NCI-H82 treated with DMSO at 0.1 percent for 48 hours (cell line): ENCODE results near the gene MKNK2.

Experiments used
- DNase-seq: peaks from one replicate; lab custom pipeline; 2025; ENCODE audit not compliant: unreplicated experiment; lab: John Stamatoyannopoulos, UW

MKNK2 gene

GRCh38 chr19:2080336-2080988 lies 29.4 kb upstream of the MKNK2 start:
- no peak for DNase-seq

- no peak for DNase-seq
Observed at GRCh38 chr19:2079865-2080301, 28.8 kb upstream of the MKNK2 start.

- no peak for DNase-seq
Observed at GRCh38 chr19:2079076-2079864, 28.2 kb upstream of the MKNK2 start.

GRCh38 chr19:2077833-2078619 lies 27.0 kb upstream of the MKNK2 start:
- DNase-seq, result no peak

GRCh38 chr19:2077398-2077797 lies 26.4 kb upstream of the MKNK2 start:
- no peak for DNase-seq

- no peak for DNase-seq
Observed at GRCh38 chr19:2076526-2076944, 25.5 kb upstream of the MKNK2 start.

- no peak for DNase-seq
Observed at GRCh38 chr19:2072757-2073551, 21.9 kb upstream of the MKNK2 start.

GRCh38 chr19:2070986-2071673 lies 20.1 kb upstream of the MKNK2 start:
- no peak for DNase-seq

- DNase-seq, result no peak
Observed at GRCh38 chr19:2070436-2070827, 19.4 kb upstream of the MKNK2 start.

- no peak for DNase-seq
Observed at GRCh38 chr19:2064788-2065524, 13.9 kb upstream of the MKNK2 start.

GRCh38 chr19:2064395-2064787 lies 13.3 kb upstream of the MKNK2 start:
- DNase-seq, result no peak

- DNase-seq, result no peak
Observed at GRCh38 chr19:2063824-2064223, 12.8 kb upstream of the MKNK2 start.

- DNase-seq, result no peak
Observed at GRCh38 chr19:2062770-2063169, 11.7 kb upstream of the MKNK2 start.

GRCh38 chr19:2062389-2062729 lies 11.3 kb upstream of the MKNK2 start:
- DNase-seq, result no peak

- DNase-seq, result peak; percentile 92
Observed at GRCh38 chr19:2061495-2062388, 10.7 kb upstream of the MKNK2 start.

- DNase-seq, result no peak
Observed at GRCh38 chr19:2060884-2061494, 9.9 kb upstream of the MKNK2 start.

GRCh38 chr19:2059422-2060201 lies 8.6 kb upstream of the MKNK2 start:
- DNase-seq, result no peak
